Stimulated activated CD4-positive, alpha-beta T cell treated with anti-CD3 and anti-CD28 coated beads, TNF-alpha, amount 100 ng/mL, for 48 hours (primary cell): Measurements from ENCODE around the gene PDGFC.

Experiments
- DNase-seq, 3 donors: peaks; one replicate each; pipeline ENCODE4 v3.0.0-alpha.2; 2020; ENCODE audit warnings: low read depth in 3 of 3

Gene PDGFC

GRCh38 chr4:156746111-156746510, 225.5 kb downstream of the PDGFC start:
- DNase-seq = no peak

DNA sequence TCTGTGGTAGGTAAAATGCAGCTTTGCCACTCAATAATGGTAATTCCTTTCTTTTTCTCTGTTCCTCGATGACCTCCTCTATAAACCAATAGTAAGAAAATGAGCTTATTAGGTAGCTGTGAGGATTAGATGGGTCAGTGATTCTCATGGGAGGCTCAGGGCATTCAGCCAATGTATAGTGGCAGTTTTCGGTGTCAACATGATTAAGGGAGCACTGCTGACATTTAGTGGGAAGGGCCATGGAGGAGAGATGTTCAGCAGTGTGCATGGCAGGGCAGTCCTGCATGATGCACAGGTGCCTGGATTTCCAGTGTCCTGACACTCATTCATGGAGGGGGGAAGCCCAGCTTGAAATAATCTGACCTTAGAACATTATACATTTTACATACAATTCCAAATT, 232.8 kb downstream of the PDGFC start:
- DNase-seq = no peak

- no peak for DNase-seq
Observed at GRCh38 chr4:156734965-156735895, 236.4 kb downstream of the PDGFC start.

DNA sequence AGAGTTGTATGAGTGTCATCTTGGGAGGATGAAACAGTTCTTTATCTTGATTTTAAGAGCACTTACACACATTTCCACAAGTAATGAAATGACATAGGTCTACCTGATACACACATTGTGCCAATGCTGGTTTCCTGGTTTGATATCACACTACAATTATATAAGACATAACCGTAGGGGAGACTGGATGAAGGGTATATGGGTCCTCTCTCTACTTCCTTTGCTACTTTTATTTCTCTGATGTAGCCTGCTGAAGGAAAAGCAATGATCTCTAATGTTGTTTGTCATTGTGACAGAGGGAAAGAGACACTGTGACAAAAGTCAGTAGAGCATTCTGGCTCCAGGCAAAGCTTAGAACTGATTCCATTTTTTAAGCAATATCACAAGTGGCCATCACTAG, 238.0 kb downstream of the PDGFC start:
- no peak for DNase-seq

DNA sequence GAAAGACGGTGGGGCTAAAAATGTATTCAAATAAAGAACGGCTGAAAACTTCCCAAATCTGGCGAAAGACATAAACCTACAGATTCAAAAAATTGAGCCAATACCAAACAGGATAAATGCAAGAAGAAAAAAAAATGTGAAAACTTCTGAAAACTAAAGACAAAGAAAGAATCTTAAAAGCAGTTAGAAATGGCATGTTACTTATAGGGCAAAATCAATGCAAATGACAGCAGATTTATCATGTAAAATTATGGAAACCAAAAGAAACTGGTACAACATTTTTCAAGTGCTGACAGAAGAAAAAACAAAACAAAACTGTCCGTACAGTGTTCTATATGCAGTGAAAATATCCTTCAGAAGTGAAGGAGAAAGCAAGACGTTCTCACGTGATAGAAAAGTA, 239.0 kb downstream of the PDGFC start:
- no peak for DNase-seq

DNA sequence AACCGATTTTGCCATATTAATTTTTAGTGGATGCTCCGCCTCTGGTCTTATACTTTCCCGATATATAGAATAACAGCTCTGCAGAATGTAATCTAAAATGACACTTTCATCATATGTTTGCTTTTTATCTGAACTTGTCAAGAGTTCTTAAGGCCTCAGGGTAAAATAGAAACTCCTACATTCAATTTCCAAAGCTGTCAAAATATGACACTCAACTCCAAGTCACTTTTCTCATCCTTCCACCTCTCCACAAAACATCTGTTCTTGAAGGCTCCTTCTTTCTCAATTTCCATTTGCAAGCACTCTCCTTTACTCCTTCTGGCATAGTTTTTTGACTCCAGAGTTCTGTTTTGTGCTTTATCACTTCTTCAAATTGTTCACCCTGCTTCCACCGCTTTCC, 242.2 kb downstream of the PDGFC start:
- DNase-seq = no peak

GRCh38 chr4:156725257-156725656, 246.3 kb downstream of the PDGFC start:
- DNase-seq = no peak

GRCh38 chr4:156723951-156724668, 247.5 kb downstream of the PDGFC start:
- DNase-seq = no peak

GRCh38 chr4:156718226-156718625, 253.4 kb downstream of the PDGFC start:
- no peak for DNase-seq

DNA sequence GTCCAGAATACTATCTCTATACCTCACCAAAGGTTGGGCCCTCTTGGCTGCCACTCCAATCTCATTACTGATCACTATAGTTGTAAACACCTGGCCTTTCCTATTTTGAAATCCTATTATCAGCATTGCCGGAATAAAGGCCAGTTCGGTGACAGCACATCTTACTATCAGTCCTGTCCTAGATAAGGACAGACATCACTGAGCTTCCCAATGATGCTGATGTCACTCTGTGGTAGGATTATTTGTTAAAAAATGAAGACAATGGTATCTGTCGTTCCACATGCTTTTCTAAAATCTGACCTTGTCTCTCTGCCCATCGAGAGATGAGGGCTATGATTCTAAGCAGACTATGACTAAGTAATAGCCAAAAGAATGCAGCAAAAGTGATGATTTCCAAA, 260.4 kb downstream of the PDGFC start:
- DNase-seq = no peak
